T-cell (primary cell): ENCODE measurements around the gene VPS13D. TPM values are rescaled to one million over a fixed set of nuclear protein-coding genes. Genes with fewer than 3 reads are reported as not detected.

Source experiments
- ATAC-seq, 4 experiments: fragments of 200-7000 bp in 3 of 4; fragments of 150-1000 bp in 1 of 4; cut with Tn5 transposase; replicated peaks in 1 of 4; 1 replicate in 3 of 4; 2 replicates in 1 of 4; pipeline ENCODE4 v1.10.0; 2021; ENCODE audit warnings: moderate library complexity in 3 of 4, mild to moderate bottlenecking in 2 of 4, moderate number of reproducible peaks in 1 of 4
- CTCF ChIA-PET, 2 donors: fragments of 300-600 bp; sonication (Branson Sonifier 250); formaldehyde crosslinking; loops; one replicate each; lab custom pipeline; 2022; ENCODE audit warnings: antibody characterized with exemption in 2 of 2; lab: Charles Lee
- POLR2A ChIA-PET, 2 donors: fragments of 300-600 bp; sonication (Branson Sonifier 250); formaldehyde crosslinking; loops; one replicate each; lab custom pipeline; 2022; ENCODE audit warnings: antibody characterized with exemption in 2 of 2; lab: Charles Lee
- DNase-seq, 35 experiments: peaks; one replicate each; pipeline versions ENCODE4 v3.0.0 to v3.0.0-alpha.2; 2013 to 2023
- H3K27ac ChIP-seq: one replicate; pipeline ENCODE4 v1.5.1; 2013; ENCODE audit warnings: low read length
- H3K27me3 ChIP-seq, 2 experiments: replicated peaks in 1 of 2; 1 replicate in 1 of 2; 2 replicates in 1 of 2; pipeline versions ENCODE4 v1.6.1 to v1.7.0; 2013; ENCODE audit warnings: low read length in 1 of 2, mixed read lengths in 1 of 2; ENCODE audit not compliant: control insufficient read depth in 2 of 2, insufficient read depth in 2 of 2; ENCODE audit errors: extremely low read depth in 1 of 2
- H3K36me3 ChIP-seq, 2 donors: 1 replicate in 1 of 2; 2 replicates in 1 of 2; pipeline versions ENCODE4 v1.6.1 to v1.7.0; 2013; ENCODE audit warnings: low read length in 1 of 2; ENCODE audit not compliant: control insufficient read depth in 2 of 2, insufficient read depth in 1 of 2; ENCODE audit errors: extremely low read depth in 1 of 2
- H3K4me1 ChIP-seq, 2 experiments: 1 replicate in 1 of 2; 2 replicates in 1 of 2; pipeline versions ENCODE4 v1.6.1 to v1.7.0; 2013; ENCODE audit warnings: low read length in 2 of 2, mixed read lengths in 1 of 2; ENCODE audit not compliant: insufficient read depth in 2 of 2, control insufficient read depth in 1 of 2; ENCODE audit errors: extremely low read depth in 1 of 2
- H3K4me3 ChIP-seq, 2 donors: 1 replicate in 1 of 2; 2 replicates in 1 of 2; pipeline versions ENCODE4 v1.5.1 to v1.7.0; 2013; ENCODE audit warnings: mild to moderate bottlenecking in 2 of 2, low read length in 1 of 2, moderate library complexity in 1 of 2; ENCODE audit not compliant: control insufficient read depth in 1 of 2; ENCODE audit errors: extremely low read depth in 1 of 2
- H3K9me3 ChIP-seq: 2 replicates; pipeline ENCODE4 v1.7.0; 2013
- H3K27ac Mint-ChIP-seq, 2 donors: one replicate each; pipeline ENCODE4 v1.8.0; 2020 to 2021; ENCODE audit warnings: mild to moderate bottlenecking in 2 of 2, mixed read lengths in 2 of 2
- H3K27me3 Mint-ChIP-seq, 2 donors: one replicate each; pipeline ENCODE4 v1.8.0; 2021 to 2022; ENCODE audit warnings: mixed read lengths in 2 of 2
- H3K36me3 Mint-ChIP-seq: one replicate; pipeline ENCODE4 v1.8.0; 2021; ENCODE audit warnings: mixed read lengths
- H3K4me1 Mint-ChIP-seq, 3 donors: one replicate each; pipeline ENCODE4 v1.8.0; 2020 to 2022; ENCODE audit warnings: mixed read lengths in 3 of 3, mild to moderate bottlenecking in 1 of 3
- H3K4me3 Mint-ChIP-seq, 3 donors: one replicate each; pipeline ENCODE4 v1.8.0; 2020 to 2022; ENCODE audit warnings: mild to moderate bottlenecking in 3 of 3, mixed read lengths in 3 of 3, moderate library complexity in 3 of 3
- H3K9me3 Mint-ChIP-seq, 3 donors: one replicate each; pipeline ENCODE4 v1.8.0; 2020 to 2022; ENCODE audit warnings: mixed read lengths in 3 of 3
- WGBS: methylation state at CpG from one replicate; pipeline ENCODE4 v1.1.5; 2013; ENCODE audit warnings: missing lambda C conversion rate; ENCODE audit not compliant: insufficient coverage; 5-methylcytosine and 5-hydroxymethylcytosine counted together
- total RNA-seq, 35 experiments: library from RNA in 6 of 35; stranded (reverse) in 6 of 35; fragments of 120-200 nt in 1 of 35; gene quantifications; one replicate each; pipeline versions ENCODE4 v1.2.1 to v1.2.4 and lab custom pipeline; 2013 to 2026

The VPS13D gene
- total RNA-seq, 5 donors from 2014 or later (not counting 1 experiment from before 2014, with no cell fraction given): 73.5 to 85.9 (median 75.8) TPM

DNA sequence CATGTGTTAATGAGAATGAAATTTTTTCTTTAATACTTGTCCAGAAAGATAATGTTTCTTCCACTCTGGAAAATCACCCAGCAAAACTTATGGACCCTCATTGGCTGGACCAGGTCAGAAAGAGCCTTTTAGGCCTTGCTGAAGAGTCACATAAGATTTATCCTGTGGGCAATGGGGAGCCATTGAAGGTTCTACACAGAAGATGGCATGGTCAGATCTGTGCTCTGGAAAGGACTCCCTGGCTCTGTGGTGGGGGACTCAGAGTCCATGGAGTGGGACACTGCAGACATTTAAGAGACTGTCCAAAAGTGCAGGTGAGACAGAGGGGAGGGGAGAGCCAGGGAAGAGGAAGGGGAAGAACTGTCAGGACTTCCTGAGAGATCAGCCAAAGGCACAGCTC lies 321.8 kb downstream of the VPS13D start:
- no peak for DNase-seq
- H3K4me3 ChIP-seq: no peak overlapping the region
- POLR2A ChIA-PET: no interaction called here
- CTCF ChIA-PET: no interaction called here
- peaks cover 0 to 2% of the 10 kb centered on the region in 2 donors for H3K27me3 Mint-ChIP-seq
- H3K36me3 Mint-ChIP-seq: no peaks in the 10 kb centered on the region
- H3K4me3 Mint-ChIP-seq: no peak overlapping the region
- H3K4me1 Mint-ChIP-seq: peaks cover 0 to 2% (median 2%) of the 10 kb centered on the region in 3 donors
- no peak overlapping the region for H3K27ac ChIP-seq
- no peaks in the 10 kb centered on the region for H3K36me3 ChIP-seq
- H3K9me3 Mint-ChIP-seq: no peaks in the 10 kb centered on the region
- H3K4me1 ChIP-seq: no peaks in the 10 kb centered on the region
- H3K27me3 ChIP-seq: peaks cover 0 to 18% of the 10 kb centered on the region in 2 experiments
- H3K27ac Mint-ChIP-seq: no peak overlapping the region
- H3K9me3 ChIP-seq: no peaks in the 10 kb centered on the region
- no peak for ATAC-seq

DNA sequence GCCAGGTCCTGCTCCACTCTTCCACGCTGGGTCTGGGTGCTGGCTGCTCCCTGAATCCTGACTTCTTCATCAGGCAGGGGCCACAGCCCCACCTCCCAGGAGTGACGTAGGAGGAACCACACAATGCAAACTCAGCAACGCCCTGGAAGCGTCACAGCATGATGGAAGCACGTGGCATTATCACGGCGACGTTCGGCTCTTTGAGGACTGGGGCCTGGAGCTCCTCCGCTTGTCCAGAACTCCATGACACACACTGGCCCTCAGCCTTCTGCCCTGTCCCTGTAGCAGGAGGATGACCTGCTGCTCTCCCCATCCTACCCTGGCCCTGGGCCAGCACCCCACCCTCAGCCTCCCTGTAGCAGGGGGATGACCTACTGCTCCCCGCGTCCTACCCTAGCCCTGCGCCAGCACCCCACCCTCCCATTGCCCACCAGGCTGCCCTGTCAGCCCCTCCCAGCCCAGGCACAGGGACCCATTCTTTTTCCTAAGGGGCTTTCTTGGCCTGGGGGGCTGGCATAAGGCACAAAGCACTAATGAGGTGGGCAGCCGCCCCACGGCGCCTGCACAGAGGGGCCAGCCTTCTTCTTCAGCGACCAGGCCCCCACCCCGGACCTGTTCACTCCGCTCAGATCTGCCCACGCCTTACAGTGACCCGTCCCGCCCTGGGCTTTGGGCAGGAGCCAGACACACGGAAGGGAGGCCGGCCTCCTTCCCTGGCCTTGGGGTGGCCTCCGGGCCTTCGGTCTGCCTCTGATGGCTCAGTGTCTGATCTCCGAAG lies 322.5 kb downstream of the VPS13D start:
- Histone ChIP-seq H3K4me1 (no peaks in the 10 kb centered on the region), H3K9me3 (no peaks in the 10 kb centered on the region), H3K27ac (no peak overlapping the region), H3K4me3 (no peak overlapping the region), H3K27me3 (peaks cover 0 to 13% of the 10 kb centered on the region in 2 experiments), H3K36me3 (no peaks in the 10 kb centered on the region)
- ChIA-PET POLR2A (no interaction called here), CTCF (interaction anchor here in 1 of 2 donors (0.6 kb wide), 1 partner anchor 40 kb away, joined by 3 read pairs; no protein-coding TSS in a partner anchor)
- WGBS: 95% methylated on average over 25 of the region's 27 CpGs
- Mint-ChIP-seq H3K27ac (no peak overlapping the region), H3K27me3 (peaks cover 0 to 2% of the 10 kb centered on the region in 2 donors), H3K4me1 (peaks cover 0 to 9% (median 4%) of the 10 kb centered on the region in 3 donors), H3K9me3 (no peaks in the 10 kb centered on the region), H3K36me3 (no peaks in the 10 kb centered on the region), H3K4me3 (no peak overlapping the region)
- DNase-seq (no peak), ATAC-seq (no peak)

DNA sequence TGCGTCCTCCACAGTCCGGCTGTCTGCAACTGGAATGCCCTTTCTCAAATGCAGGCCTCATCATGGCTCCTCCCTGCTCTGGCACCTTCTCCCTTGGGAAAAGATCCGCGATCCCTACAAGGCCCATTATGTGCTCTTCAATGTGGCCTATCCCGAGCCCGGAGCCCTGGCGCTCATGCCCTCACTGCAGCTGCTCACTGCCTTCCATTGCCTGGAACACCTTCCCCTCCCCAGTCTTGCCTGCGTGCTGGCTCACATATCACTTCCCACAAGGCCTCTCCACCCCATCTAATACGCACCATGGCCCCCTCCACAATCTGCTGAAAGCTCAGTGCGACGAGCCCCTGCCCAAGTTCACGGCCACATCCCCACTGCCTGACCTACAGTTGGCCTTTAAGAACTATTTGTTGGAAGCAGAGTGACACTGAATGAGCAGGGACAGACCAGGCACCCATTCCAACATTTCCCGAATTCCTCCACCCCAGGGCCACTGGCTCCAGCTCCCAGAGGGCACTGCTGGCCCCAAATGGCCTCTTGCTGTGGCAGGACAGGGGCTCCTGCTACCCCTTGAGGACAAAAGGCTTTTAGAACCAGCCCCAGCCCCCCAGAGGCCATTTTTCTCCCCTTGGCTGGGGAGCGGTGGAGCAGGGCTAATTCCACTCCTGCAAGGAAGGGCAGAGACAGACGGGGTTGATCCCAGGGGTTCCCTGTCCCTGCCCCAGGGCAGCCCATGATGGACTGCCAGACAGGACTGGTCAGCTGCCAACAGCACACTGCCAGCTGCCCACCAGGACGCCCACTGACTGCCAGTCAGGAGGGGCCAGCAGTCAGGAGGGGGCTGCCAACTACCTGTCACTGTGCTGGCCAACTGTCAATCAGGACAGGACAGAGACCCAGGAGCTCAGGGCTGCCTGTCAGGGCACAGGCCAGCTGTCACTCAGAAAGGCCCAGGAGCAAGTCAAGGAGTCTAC lies 323.4 kb downstream of the VPS13D start:
- peak overlapping the region in 1 of 2 donors; percentile 23 for H3K27ac Mint-ChIP-seq
- H3K9me3 ChIP-seq: no peaks in the 10 kb centered on the region
- H3K36me3 ChIP-seq: no peaks in the 10 kb centered on the region
- ChIA-PET POLR2A (no interaction called here), CTCF (interaction anchor here in 1 of 2 donors (0.6 kb wide), 1 partner anchor 41 kb away, joined by 3 read pairs; no protein-coding TSS in a partner anchor)
- no peak for ATAC-seq
- H3K27ac ChIP-seq: no peak overlapping the region
- H3K27me3 Mint-ChIP-seq: no peaks in the 10 kb centered on the region
- H3K36me3 Mint-ChIP-seq: no peaks in the 10 kb centered on the region
- no peak overlapping the region for H3K4me3 ChIP-seq
- H3K4me1 ChIP-seq: no peaks in the 10 kb centered on the region
- WGBS: 92% methylated on average over 15 of the region's 16 CpGs
- H3K9me3 Mint-ChIP-seq: no peaks in the 10 kb centered on the region
- no peak overlapping the region for H3K4me3 Mint-ChIP-seq
- H3K27me3 ChIP-seq: peaks cover 0 to 6% of the 10 kb centered on the region in 2 experiments
- H3K4me1 Mint-ChIP-seq: peaks cover 0 to 10% (median 8%) of the 10 kb centered on the region in 3 donors
- no peak for DNase-seq

DNA sequence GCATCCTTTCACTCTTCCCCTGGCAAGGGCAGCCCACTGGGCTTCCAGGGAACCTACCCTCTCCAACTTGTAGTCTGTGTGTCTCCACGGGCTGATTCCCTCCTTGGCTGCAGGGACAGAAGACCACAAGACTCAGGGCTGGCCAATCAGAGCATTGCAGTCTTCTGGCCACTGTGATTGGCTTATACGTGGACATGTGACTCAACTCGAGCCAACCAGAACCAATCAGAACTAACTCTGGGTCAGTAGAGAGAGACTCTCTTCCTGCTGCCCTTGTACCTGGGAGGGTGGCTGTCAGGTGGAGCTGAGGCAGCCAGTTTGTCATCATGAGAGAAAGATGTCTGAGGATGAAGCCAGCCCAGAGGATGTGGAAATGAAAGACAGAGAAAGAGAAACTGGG lies 324.1 kb downstream of the VPS13D start:
- WGBS: 90% methylated on average over 3 of the region's 3 CpGs
- Mint-ChIP-seq H3K9me3 (no peaks in the 10 kb centered on the region), H3K4me1 (peaks cover 0 to 10% (median 9%) of the 10 kb centered on the region in 3 donors), H3K27ac (no peak overlapping the region), H3K4me3 (no peak overlapping the region), H3K36me3 (no peaks in the 10 kb centered on the region), H3K27me3 (no peaks in the 10 kb centered on the region)
- ChIA-PET CTCF (no interaction called here), POLR2A (no interaction called here)
- no peaks in the 10 kb centered on the region for H3K36me3 ChIP-seq
- no peaks in the 10 kb centered on the region for H3K4me1 ChIP-seq
- peaks cover 0 to 4% of the 10 kb centered on the region in 2 experiments for H3K27me3 ChIP-seq
- ATAC-seq (no peak), DNase-seq (no peak)
- H3K4me3 ChIP-seq: no peak overlapping the region
- no peak overlapping the region for H3K27ac ChIP-seq
- no peaks in the 10 kb centered on the region for H3K9me3 ChIP-seq

DNA sequence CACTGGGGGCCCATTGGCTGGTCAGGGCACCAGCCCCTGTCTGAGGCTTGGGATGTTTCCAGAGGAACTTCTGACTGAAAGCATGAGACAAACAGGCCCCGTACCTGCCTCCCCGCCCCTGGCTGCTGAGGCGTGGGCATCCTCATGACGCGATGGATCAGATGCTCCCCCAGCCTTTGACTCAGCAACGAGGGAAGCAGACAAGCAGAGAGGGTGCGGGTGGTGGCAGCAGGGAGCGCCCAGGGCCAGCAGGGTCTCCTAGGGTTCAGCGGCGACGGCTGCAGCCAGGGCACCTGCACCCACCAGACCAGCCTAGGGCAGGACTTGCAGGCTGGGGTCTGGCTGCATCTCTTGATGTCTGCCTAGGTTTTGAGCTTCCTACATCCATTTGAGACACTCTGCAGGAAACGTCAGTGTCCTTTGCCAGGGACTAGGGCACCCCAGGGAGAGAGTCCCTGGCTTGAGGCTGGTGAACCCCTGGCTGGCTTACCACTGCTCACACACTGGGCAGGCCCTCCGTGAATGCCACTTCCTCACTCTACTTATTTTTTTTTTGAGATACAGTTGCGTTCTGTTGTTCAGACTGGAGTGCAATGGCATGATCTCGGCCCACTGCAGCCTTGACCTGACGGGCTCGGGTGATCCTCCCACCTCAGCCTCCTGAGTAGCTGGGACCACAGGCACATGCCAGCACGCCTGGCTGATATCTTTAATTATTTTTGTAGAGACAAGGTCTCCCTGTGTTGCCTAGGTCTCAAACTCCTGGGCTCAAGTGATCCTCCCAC lies 324.9 kb downstream of the VPS13D start:
- Histone ChIP-seq H3K4me3 (no peak overlapping the region), H3K27ac (no peak overlapping the region), H3K4me1 (no peaks in the 10 kb centered on the region), H3K36me3 (no peaks in the 10 kb centered on the region), H3K9me3 (no peaks in the 10 kb centered on the region), H3K27me3 (peaks cover 0 to 4% of the 10 kb centered on the region in 2 experiments)
- H3K36me3 Mint-ChIP-seq: no peaks in the 10 kb centered on the region
- DNase-seq: no peak
- H3K27me3 Mint-ChIP-seq: no peaks in the 10 kb centered on the region
- peaks cover 0 to 10% (median 9%) of the 10 kb centered on the region in 3 donors for H3K4me1 Mint-ChIP-seq
- POLR2A ChIA-PET: no interaction called here
- no peak overlapping the region for H3K27ac Mint-ChIP-seq
- no peak overlapping the region for H3K4me3 Mint-ChIP-seq
- 93% methylated on average over 13 of the region's 18 CpGs for WGBS
- no peaks in the 10 kb centered on the region for H3K9me3 Mint-ChIP-seq
- ATAC-seq: no peak
- CTCF ChIA-PET: no interaction called here
